Mesendoderm (in vitro differentiated cells): ENCODE results near the gene PPA1. TPM values are rescaled to one million over a fixed set of nuclear protein-coding genes. Genes with fewer than 3 reads are reported as not detected.

Experiments
- DNase-seq: peaks from one replicate; pipeline ENCODE4 v3.0.0; 2013
- H2AK5ac ChIP-seq: 2 replicates; pipeline ENCODE4 v1.6.1; 2013; ENCODE audit warnings: low read length, inconsistent platforms
- H2BK120ac ChIP-seq: 2 replicates; pipeline ENCODE4 v1.6.1; 2013; ENCODE audit warnings: low read depth, mild to moderate bottlenecking, low read length, moderate library complexity, mixed read lengths
- H2BK15ac ChIP-seq: replicated peaks from 2 replicates; pipeline ENCODE4 v1.6.1; 2013; ENCODE audit warnings: low read depth, mild to moderate bottlenecking, moderate library complexity
- H2BK5ac ChIP-seq: 2 replicates; pipeline ENCODE4 v1.6.1; 2013; ENCODE audit warnings: low read length, inconsistent platforms
- H3K18ac ChIP-seq: 2 replicates; pipeline ENCODE4 v1.6.1; 2013; ENCODE audit warnings: mild to moderate bottlenecking, low read length, mixed read lengths
- H3K23ac ChIP-seq: one replicate; pipeline ENCODE4 v1.6.1; 2013; ENCODE audit warnings: low read length
- H3K27ac ChIP-seq: 2 replicates; pipeline ENCODE4 v1.5.1; 2013; ENCODE audit warnings: low read depth, mild to moderate bottlenecking, inconsistent platforms, low read length, moderate library complexity
- H3K27me3 ChIP-seq: 2 replicates; pipeline ENCODE4 v1.6.1; 2013; ENCODE audit warnings: low read length, control low read depth, mild to moderate bottlenecking, inconsistent platforms; ENCODE audit not compliant: insufficient read depth, poor library complexity
- H3K36me3 ChIP-seq: 2 replicates; pipeline ENCODE4 v1.6.1; 2013; ENCODE audit warnings: low read length, inconsistent platforms; ENCODE audit not compliant: control insufficient read depth, insufficient read depth
- H3K4ac ChIP-seq: one replicate; pipeline ENCODE4 v1.6.1; 2013; ENCODE audit warnings: low read depth, mild to moderate bottlenecking, low read length, moderate library complexity
- H3K4me1 ChIP-seq: 2 replicates; pipeline ENCODE4 v1.6.1; 2013; ENCODE audit warnings: low read depth, low read length, inconsistent platforms; ENCODE audit not compliant: control insufficient read depth
- H3K4me2 ChIP-seq: 2 replicates; pipeline ENCODE4 v1.6.1; 2013; ENCODE audit warnings: low read length
- H3K4me3 ChIP-seq: 2 replicates; pipeline ENCODE4 v1.5.1; 2013; ENCODE audit warnings: mild to moderate bottlenecking, low read length
- H3K56ac ChIP-seq: one replicate; pipeline ENCODE4 v1.6.1; 2013; ENCODE audit warnings: low read length
- H3K79me1 ChIP-seq: 2 replicates; pipeline ENCODE4 v1.6.1; 2013; ENCODE audit warnings: low read length, inconsistent platforms
- H3K79me2 ChIP-seq: 2 replicates; pipeline ENCODE4 v1.6.1; 2013; ENCODE audit warnings: mild to moderate bottlenecking, low read length; ENCODE audit not compliant: control insufficient read depth, insufficient read depth
- H3K9ac ChIP-seq: 2 replicates; pipeline ENCODE4 v1.6.1; 2013; ENCODE audit warnings: low read length, inconsistent platforms
- H4K5ac ChIP-seq: one replicate; pipeline ENCODE4 v1.6.1; 2013; ENCODE audit warnings: low read length
- H4K8ac ChIP-seq: one replicate; pipeline ENCODE4 v1.6.1; 2013; ENCODE audit warnings: low read depth, mild to moderate bottlenecking, control low read depth, low read length, moderate library complexity
- WGBS: extraction: QIAGEN DNeasy Blood & Tissue Kit; methylation state at CpG from one replicate; pipeline ENCODE4 v1.1.7; 2013; ENCODE audit warnings: low lambda C conversion rate, missing lambda C conversion rate; ENCODE audit not compliant: insufficient coverage; ENCODE audit errors: extremely low coverage; 5-methylcytosine and 5-hydroxymethylcytosine counted together
- polyA plus RNA-seq, 2 experiments: library from polyadenylated mRNA; stranded (reverse); fragments of 200-250 nt; gene quantifications; one replicate each; pipeline ENCODE4 v1.2.3, GENCODE V29; 2013

PPA1 gene
- 164 TPM for polyA plus RNA-seq (2013, experiment 1 of 2)
- 166 TPM for polyA plus RNA-seq (2013, experiment 2 of 2)

- Histone ChIP-seq H2BK5ac (peak within 1 kb of the TSS; percentile 35), H3K27ac (peak within 1 kb of the TSS; percentile 71), H3K4ac (no peak within 1 kb of the TSS), H3K36me3 (no peaks in the 10 kb centered on the region), H3K23ac (peak within 1 kb of the TSS; percentile 36), H3K27me3 (no peaks in the 10 kb centered on the region), H2AK5ac (no peak within 1 kb of the TSS), H3K9ac (peak within 1 kb of the TSS; percentile 80), H3K4me1 (no peaks in the 10 kb centered on the region), H4K5ac (no peak within 1 kb of the TSS), H3K4me3 (peak within 1 kb of the TSS; percentile 81), H4K8ac (no peak within 1 kb of the TSS), H2BK120ac (no peak within 1 kb of the TSS), H3K56ac (peak within 1 kb of the TSS; percentile 90), H3K4me2 (peak within 1 kb of the TSS; percentile 93), H3K18ac (peak within 1 kb of the TSS; percentile 65), H2BK15ac (peak within 1 kb of the TSS; percentile 41), H3K79me1 (no peaks in the 10 kb centered on the region), H3K79me2 (peaks cover 9% of the 10 kb centered on the region)
- WGBS, result no CpG with 5 or more reads among the region's 74 CpGs
- DNase-seq, result peak; percentile 98
These were observed at the start of gene PPA1 for GRCh38 chr10:70233109-70233938. Gene PPA1, minus strand, starts transcription at chr10:70233429. Its CDS starts 102 bp downstream, at chr10:70233327.

- Histone ChIP-seq H3K79me1 (no peaks in the 10 kb centered on the region), H3K23ac (no peak overlapping the region), H2BK120ac (no peak overlapping the region), H3K4me1 (no peaks in the 10 kb centered on the region), H2BK15ac (no peak overlapping the region), H3K18ac (no peak overlapping the region), H3K4me3 (no peak overlapping the region), H3K56ac (no peak overlapping the region), H3K79me2 (no peaks in the 10 kb centered on the region), H2BK5ac (no peak overlapping the region), H3K4me2 (no peak overlapping the region), H3K27ac (no peak overlapping the region), H2AK5ac (no peak overlapping the region), H4K8ac (no peak overlapping the region), H3K27me3 (peaks cover 28% of the 10 kb centered on the region), H3K4ac (no peak overlapping the region), H3K36me3 (no peaks in the 10 kb centered on the region), H4K5ac (no peak overlapping the region), H3K9ac (no peak overlapping the region)
- no CpG with 5 or more reads among the region's 1 CpG for WGBS
- DNase-seq, result no peak
These were observed 48.4 kb upstream of the PPA1 start for GRCh38 chr10:70281609-70282008.

- no peak overlapping the region for H2BK15ac ChIP-seq
- no peak overlapping the region for H2BK120ac ChIP-seq
- no peak overlapping the region for H3K23ac ChIP-seq
- peaks cover 28% of the 10 kb centered on the region for H3K27me3 ChIP-seq
- no peak overlapping the region for H3K4me2 ChIP-seq
- no peak overlapping the region for H3K4ac ChIP-seq
- H3K9ac ChIP-seq, result no peak overlapping the region
- H3K18ac ChIP-seq, result no peak overlapping the region
- no peaks in the 10 kb centered on the region for H3K36me3 ChIP-seq
- no peaks in the 10 kb centered on the region for H3K4me1 ChIP-seq
- H3K79me1 ChIP-seq, result no peaks in the 10 kb centered on the region
- H3K4me3 ChIP-seq, result no peak overlapping the region
- H4K5ac ChIP-seq, result no peak overlapping the region
- H4K8ac ChIP-seq, result no peak overlapping the region
- H3K79me2 ChIP-seq, result no peaks in the 10 kb centered on the region
- WGBS, result no CpG with 5 or more reads among the region's 6 CpGs
- H3K56ac ChIP-seq, result no peak overlapping the region
- no peak overlapping the region for H2AK5ac ChIP-seq
- no peak for DNase-seq
- H2BK5ac ChIP-seq, result no peak overlapping the region
- H3K27ac ChIP-seq, result no peak overlapping the region
These were observed 46.9 kb upstream of the PPA1 start for GRCh38 chr10:70280099-70280498.

GRCh38 chr10:70277396-70278030, 44.3 kb upstream of the PPA1 start:
- Histone ChIP-seq H3K79me2 (no peaks in the 10 kb centered on the region), H3K27me3 (peaks cover 7% of the 10 kb centered on the region), H3K36me3 (no peaks in the 10 kb centered on the region)

GRCh38 chr10:70274643-70275042, 41.4 kb upstream of the PPA1 start:
- Histone ChIP-seq H4K5ac (no peak overlapping the region), H3K9ac (no peak overlapping the region), H3K79me1 (no peaks in the 10 kb centered on the region), H2BK15ac (no peak overlapping the region), H4K8ac (no peak overlapping the region), H3K4ac (no peak overlapping the region), H3K4me3 (no peak overlapping the region), H3K23ac (no peak overlapping the region), H3K27ac (no peak overlapping the region), H3K79me2 (no peaks in the 10 kb centered on the region), H3K18ac (no peak overlapping the region), H2BK5ac (no peak overlapping the region), H3K27me3 (no peaks in the 10 kb centered on the region), H3K4me1 (no peaks in the 10 kb centered on the region), H3K4me2 (no peak overlapping the region), H3K56ac (no peak overlapping the region), H2BK120ac (no peak overlapping the region), H3K36me3 (no peaks in the 10 kb centered on the region), H2AK5ac (no peak overlapping the region)
- DNase-seq, result no peak
- no CpG with 5 or more reads among the region's 2 CpGs for WGBS

More at GRCh38 chr10:70277396-70278030, 44.3 kb upstream of the PPA1 start:
- Histone ChIP-seq H3K56ac (no peak overlapping the region), H2BK15ac (no peak overlapping the region), H2AK5ac (no peak overlapping the region), H3K9ac (no peak overlapping the region), H3K4me1 (no peaks in the 10 kb centered on the region), H3K4me2 (no peak overlapping the region), H3K4me3 (no peak overlapping the region), H4K8ac (no peak overlapping the region), H3K18ac (no peak overlapping the region), H3K79me1 (no peaks in the 10 kb centered on the region), H3K4ac (no peak overlapping the region), H3K23ac (no peak overlapping the region), H2BK120ac (no peak overlapping the region), H2BK5ac (no peak overlapping the region), H4K5ac (no peak overlapping the region), H3K27ac (no peak overlapping the region)
- WGBS, result no CpG with 5 or more reads among the region's 3 CpGs
- DNase-seq, result no peak
